OCI-LY7 (cell line): ENCODE data around the gene TFB1M. TPM values are rescaled to one million over a fixed set of nuclear protein-coding genes. Genes with fewer than 3 reads are reported as not detected.

Experiments used
- BruUV-seq: library from RNA; stranded (reverse); fragments of 400-500 nt; replicated peaks from 2 replicates; lab custom pipeline; 2021; lab: Mats Ljungman, UMichigan
- CTCF ChIA-PET: fragments of 300-600 bp; sonication (Branson Sonifier 250); formaldehyde crosslinking; loops from one replicate; lab custom pipeline; 2022; ENCODE audit warnings: antibody characterized with exemption; ENCODE audit not compliant: unreplicated experiment; lab: Charles Lee
- POLR2A ChIA-PET: fragments of 300-600 bp; sonication (Branson Sonifier 250); formaldehyde crosslinking; loops from one replicate; lab custom pipeline; 2022; ENCODE audit warnings: antibody characterized with exemption; lab: Charles Lee
- DNase-seq: peaks from one replicate; pipeline ENCODE4 v3.0.0-alpha.2; 2015; ENCODE audit warnings: low spot score
- H2AFZ ChIP-seq: fragments of 200-600 bp; sonication (generic), shearing (Covaris generic); 2 replicates; pipeline ENCODE4 v1.6.1; 2014; ENCODE audit warnings: mild to moderate bottlenecking, antibody characterized with exemption, low read length, moderate library complexity
- H3K27ac ChIP-seq: fragments of 200-600 bp; sonication (generic); 2 replicates; pipeline ENCODE4 v1.5.1; 2014; ENCODE audit warnings: mixed run types, low read depth, mild to moderate bottlenecking, moderate library complexity, low read length, inconsistent platforms; ENCODE audit not compliant: poor library complexity, severe bottlenecking
- H3K36me3 ChIP-seq: fragments of 200-600 bp; sonication (generic); 2 replicates; pipeline ENCODE4 v1.6.1; 2014; ENCODE audit warnings: mild to moderate bottlenecking, antibody characterized with exemption, low read length, moderate library complexity, mixed read lengths; ENCODE audit not compliant: insufficient read depth
- H3K4me1 ChIP-seq: fragments of 200-600 bp; sonication (generic); 2 replicates; pipeline ENCODE4 v1.5.1; 2014; ENCODE audit warnings: mild to moderate bottlenecking, low read length; ENCODE audit not compliant: insufficient read depth, poor library complexity, severe bottlenecking
- H3K4me2 ChIP-seq: fragments of 200-600 bp; sonication (generic); 2 replicates; pipeline ENCODE4 v1.6.1; 2014; ENCODE audit warnings: mild to moderate bottlenecking, low read length
- H3K4me3 ChIP-seq: fragments of 200-600 bp; sonication (generic); 2 replicates; pipeline ENCODE4 v1.5.1; 2014; ENCODE audit warnings: mild to moderate bottlenecking, low read depth, low read length; ENCODE audit not compliant: poor library complexity, severe bottlenecking
- H3K79me2 ChIP-seq: fragments of 200-600 bp; sonication (generic); 2 replicates; pipeline ENCODE4 v1.6.1; 2016; ENCODE audit warnings: low read depth, mild to moderate bottlenecking, low read length, moderate library complexity, mixed read lengths; ENCODE audit not compliant: insufficient read depth
- H3K9me2 ChIP-seq: fragments of 200-600 bp; sonication (generic); 2 replicates; pipeline ENCODE4 v1.6.1; 2016; ENCODE audit warnings: mild to moderate bottlenecking, low read length, mixed read lengths; ENCODE audit not compliant: insufficient read depth
- H3K9me3 ChIP-seq: fragments of 200-600 bp; sonication (generic); 2 replicates; pipeline ENCODE4 v1.6.1; 2014; ENCODE audit warnings: mild to moderate bottlenecking, mixed run types, low read length, mixed read lengths
- H4K20me1 ChIP-seq: fragments of 200-600 bp; sonication (generic); 2 replicates; pipeline ENCODE4 v1.6.1; 2014; ENCODE audit warnings: mild to moderate bottlenecking, antibody characterized with exemption, low read length, moderate library complexity, mixed read lengths; ENCODE audit not compliant: insufficient read depth
- CTCF ChIP-seq: fragments of 200-600 bp; sonication (generic); conservative IDR thresholded peaks from 2 replicates; pipeline ENCODE4 v1.5.1; 2014; ENCODE audit warnings: mild to moderate bottlenecking, antibody characterized with exemption, low read length, moderate library complexity, mixed read lengths
- EZH2phosphoT487 ChIP-seq: fragments of 200-600 bp; sonication (generic); IDR thresholded peaks from 2 replicates; pipeline ENCODE4 v1.6.1; 2018; ENCODE audit warnings: low read depth, borderline replicate concordance, mild to moderate bottlenecking, mixed run types, antibody characterized with exemption, low read length, moderate library complexity, mixed read lengths
- intact Hi-C: fragments of 100-400 bp; cut with micrococcal nuclease; formaldehyde crosslinking; loops from one replicate; pipeline ENCODE4 v1.10.0; 2022; ENCODE audit not compliant: unreplicated experiment
- total RNA-seq, 2 experiments: library from RNA; depleted of rRNA in 1 of 2; stranded (reverse); fragments of >200 nt in 1 of 2; shearing (Covaris generic) in 1 of 2; gene quantifications; 2 replicates each; pipeline ENCODE4 v1.2.3, GENCODE V29; 2014 to 2022

The TFB1M gene
- total RNA-seq, 2 experiments from 2014 or later: 34.8 to 62.8 TPM

- no peak for DNase-seq
- Histone ChIP-seq H4K20me1 (no peaks in the 10 kb centered on the region), H3K79me2 (no peaks in the 10 kb centered on the region), H3K27ac (no peak overlapping the region), H3K36me3 (peaks cover 81% of the 10 kb centered on the region), H2AFZ (no peak overlapping the region), H3K4me3 (no peak overlapping the region), H3K4me2 (no peak overlapping the region), H3K9me3 (no peaks in the 10 kb centered on the region), H3K4me1 (no peaks in the 10 kb centered on the region), H3K9me2 (no peaks in the 10 kb centered on the region)
- ChIA-PET POLR2A (interaction anchor here (0.7 to 1.2 kb wide), 4 partner anchors 9 to 40 kb away, joined by 3 to 5 read pairs (median 3); no protein-coding TSS in a partner anchor), CTCF (no interaction called here)
- intact Hi-C loops: no loop called here
- TF ChIP-seq CTCF (no peak), EZH2phosphoT487 (no peak)
- no TSS peak for BruUV-seq
Measured at GRCh38 chr6:155270561-155271091, 43.7 kb downstream of the TFB1M start.

DNA sequence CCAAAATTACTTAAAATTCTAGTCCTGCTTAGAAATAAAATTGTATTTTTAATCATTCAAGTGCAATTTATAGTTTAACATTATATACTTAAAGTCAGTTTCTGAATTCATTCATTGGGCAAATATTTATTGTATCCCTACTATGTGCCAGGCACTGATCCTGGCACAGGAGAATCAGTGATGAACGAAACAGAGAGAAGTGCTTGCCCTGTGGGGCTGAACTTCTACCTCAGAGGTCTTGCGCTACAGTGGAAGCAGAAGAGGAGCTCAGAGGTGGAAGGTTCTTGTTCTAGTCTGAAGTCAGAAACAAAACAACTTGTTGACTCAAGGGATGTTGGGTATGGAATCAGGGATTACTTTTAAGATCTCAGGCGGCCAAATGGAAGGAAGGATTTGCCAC, 44.5 kb downstream of the TFB1M start:
- intact Hi-C loops: no loop called here
- BruUV-seq: no TSS peak
- POLR2A ChIA-PET: interaction anchor here (0.6 to 1.9 kb wide), 4 partner anchors 12 to 1856 kb away, joined by 3 to 6 read pairs (median 3); no protein-coding TSS in a partner anchor

More for the DNA sequence above, 44.5 kb downstream of the TFB1M start:
- Histone ChIP-seq H2AFZ (no peak overlapping the region), H3K9me3 (no peaks in the 10 kb centered on the region), H3K9me2 (no peaks in the 10 kb centered on the region), H3K4me3 (no peak overlapping the region), H3K4me1 (no peaks in the 10 kb centered on the region), H4K20me1 (no peaks in the 10 kb centered on the region), H3K36me3 (peaks cover 82% of the 10 kb centered on the region), H3K79me2 (no peaks in the 10 kb centered on the region), H3K27ac (no peak overlapping the region), H3K4me2 (no peak overlapping the region)
- DNase-seq: no peak
- CTCF ChIA-PET: no interaction called here
- TF ChIP-seq EZH2phosphoT487 (no peak), CTCF (no peak)
